ENCODE results near the gene SUPT3H.

DNA sequence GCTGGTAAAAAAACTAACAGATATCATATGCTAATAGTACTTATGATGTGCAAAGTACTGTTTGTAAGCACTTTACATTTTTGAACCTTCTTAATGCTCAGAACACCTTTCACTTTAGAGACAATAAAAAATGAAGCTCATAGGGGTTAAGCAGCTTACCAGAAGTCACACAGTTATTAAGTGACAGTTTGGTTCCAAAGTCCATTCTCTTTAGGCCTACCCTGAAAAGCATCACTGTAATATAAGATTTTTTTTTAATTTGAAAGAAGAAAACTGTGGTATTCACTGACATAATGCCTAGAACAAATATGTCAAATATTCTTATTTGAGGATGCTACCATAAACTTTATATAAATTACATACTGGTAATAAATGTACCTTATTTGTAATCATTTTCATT, 177.2 kb downstream of the SUPT3H start:
- TF ChIP-seq, protein P1, sequence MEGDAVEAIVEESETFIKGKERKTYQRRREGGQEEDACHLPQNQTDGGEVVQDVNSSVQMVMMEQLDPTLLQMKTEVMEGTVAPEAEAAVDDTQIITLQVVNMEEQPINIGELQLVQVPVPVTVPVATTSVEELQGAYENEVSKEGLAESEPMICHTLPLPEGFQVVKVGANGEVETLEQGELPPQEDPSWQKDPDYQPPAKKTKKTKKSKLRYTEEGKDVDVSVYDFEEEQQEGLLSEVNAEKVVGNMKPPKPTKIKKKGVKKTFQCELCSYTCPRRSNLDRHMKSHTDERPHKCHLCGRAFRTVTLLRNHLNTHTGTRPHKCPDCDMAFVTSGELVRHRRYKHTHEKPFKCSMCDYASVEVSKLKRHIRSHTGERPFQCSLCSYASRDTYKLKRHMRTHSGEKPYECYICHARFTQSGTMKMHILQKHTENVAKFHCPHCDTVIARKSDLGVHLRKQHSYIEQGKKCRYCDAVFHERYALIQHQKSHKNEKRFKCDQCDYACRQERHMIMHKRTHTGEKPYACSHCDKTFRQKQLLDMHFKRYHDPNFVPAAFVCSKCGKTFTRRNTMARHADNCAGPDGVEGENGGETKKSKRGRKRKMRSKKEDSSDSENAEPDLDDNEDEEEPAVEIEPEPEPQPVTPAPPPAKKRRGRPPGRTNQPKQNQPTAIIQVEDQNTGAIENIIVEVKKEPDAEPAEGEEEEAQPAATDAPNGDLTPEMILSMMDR (IDR thresholded peaks at IDR 0.05), result no peak
- TF ChIP-seq EP300 (IDR thresholded peaks at IDR 0.05; ENCODE audit: low read depth), result no peak

Measured in transverse colon (tissue), 3 donors.